Ishikawa (cell line): Measurements from ENCODE around the gene ZNF214.

Experiments
- CEBPB ChIP-seq: IDR thresholded peaks from 2 replicates; pipeline ENCODE4 v1.6.1; 2012
- CREB1 ChIP-seq: IDR thresholded peaks from 2 replicates; pipeline ENCODE4 v1.6.1; 2012; ENCODE audit warnings: low read depth
- EGR1 ChIP-seq: IDR thresholded peaks from 2 replicates; pipeline ENCODE4 v1.6.1; 2012
- EP300 ChIP-seq: IDR thresholded peaks from 2 replicates; pipeline ENCODE4 v1.6.1; 2012; ENCODE audit warnings: borderline replicate concordance
- FOXM1 ChIP-seq: IDR thresholded peaks from 2 replicates; pipeline ENCODE4 v1.6.1; 2012; ENCODE audit warnings: low read depth, borderline replicate concordance
- MAX ChIP-seq: IDR thresholded peaks from 2 replicates; pipeline ENCODE4 v1.6.1; 2012
- NFIC ChIP-seq: IDR thresholded peaks from 2 replicates; pipeline ENCODE4 v1.6.1; 2012
- RAD21 ChIP-seq: IDR thresholded peaks from 2 replicates; pipeline ENCODE4 v1.6.1; 2012; ENCODE audit warnings: low read depth
- REST ChIP-seq: IDR thresholded peaks from 2 replicates; pipeline ENCODE4 v1.6.1; 2012; ENCODE audit warnings: low read depth, mild to moderate bottlenecking
- TAF1 ChIP-seq: IDR thresholded peaks from 2 replicates; pipeline ENCODE4 v1.6.1; 2012; ENCODE audit warnings: low read depth, mild to moderate bottlenecking
- TCF12 ChIP-seq: IDR thresholded peaks from 2 replicates; pipeline ENCODE4 v1.6.1; 2012; ENCODE audit warnings: low read depth
- TEAD4 ChIP-seq: IDR thresholded peaks from 2 replicates; pipeline ENCODE4 v1.6.1; 2012
- USF1 ChIP-seq: IDR thresholded peaks from 2 replicates; pipeline ENCODE4 v1.6.1; 2012
- YY1 ChIP-seq: IDR thresholded peaks from 2 replicates; pipeline ENCODE4 v1.6.1; 2012; ENCODE audit warnings: low read depth
- ZBTB7A ChIP-seq: IDR thresholded peaks from 2 replicates; pipeline ENCODE4 v1.6.1; 2012; ENCODE audit warnings: low read depth

The ZNF214 gene

GRCh38 chr11:6995703-6996102 lies 24.4 kb downstream of the ZNF214 start:
- TF ChIP-seq TEAD4 (no peak), YY1 (no peak), TCF12 (no peak), ZBTB7A (no peak), EGR1 (no peak), TAF1 (no peak), MAX (no peak), EP300 (no peak), CEBPB (no peak), CREB1 (no peak), NFIC (no peak), RAD21 (no peak), FOXM1 (no peak), USF1 (no peak), REST (no peak)

- TF ChIP-seq USF1 (no peak), YY1 (no peak), RAD21 (no peak), TAF1 (no peak)
Measured at GRCh38 chr11:6992457-6993417, 27.4 kb downstream of the ZNF214 start.

- TF ChIP-seq TAF1 (no peak), YY1 (no peak), NFIC (no peak), USF1 (no peak), EGR1 (no peak), REST (no peak), TEAD4 (no peak), MAX (no peak), TCF12 (no peak), EP300 (no peak), CREB1 (no peak), ZBTB7A (no peak), RAD21 (no peak), FOXM1 (no peak), CEBPB (no peak)
Measured at GRCh38 chr11:6992026-6992425, 28.1 kb downstream of the ZNF214 start.

- TF ChIP-seq NFIC: no peak
- no peak for TF ChIP-seq TCF12
- TF ChIP-seq EGR1: no peak
- no peak for TF ChIP-seq CREB1
- no peak for TF ChIP-seq TAF1
- TF ChIP-seq USF1: no peak
- no peak for TF ChIP-seq RAD21
- no peak for TF ChIP-seq CEBPB
- no peak for TF ChIP-seq YY1
- TF ChIP-seq FOXM1: no peak
- no peak for TF ChIP-seq TEAD4
- TF ChIP-seq ZBTB7A: no peak
- no peak for TF ChIP-seq EP300
- no peak for TF ChIP-seq MAX
- TF ChIP-seq REST: no peak
Measured at GRCh38 chr11:6991227-6991626, 28.9 kb downstream of the ZNF214 start.
